AG08396 (cell line): Measurements from ENCODE around the gene GATAD2A.
"Not testable (repeated sequence)": the region's sequence is repeated elsewhere in the genome, so short reads cannot be mapped to it uniquely, and the experiment has no call there.

ENCODE experiments used
- DNase-seq: peaks from one replicate; pipeline ENCODE4 v3.0.0; 2012; ENCODE audit warnings: low spot score, mixed read lengths

Gene GATAD2A

DNA sequence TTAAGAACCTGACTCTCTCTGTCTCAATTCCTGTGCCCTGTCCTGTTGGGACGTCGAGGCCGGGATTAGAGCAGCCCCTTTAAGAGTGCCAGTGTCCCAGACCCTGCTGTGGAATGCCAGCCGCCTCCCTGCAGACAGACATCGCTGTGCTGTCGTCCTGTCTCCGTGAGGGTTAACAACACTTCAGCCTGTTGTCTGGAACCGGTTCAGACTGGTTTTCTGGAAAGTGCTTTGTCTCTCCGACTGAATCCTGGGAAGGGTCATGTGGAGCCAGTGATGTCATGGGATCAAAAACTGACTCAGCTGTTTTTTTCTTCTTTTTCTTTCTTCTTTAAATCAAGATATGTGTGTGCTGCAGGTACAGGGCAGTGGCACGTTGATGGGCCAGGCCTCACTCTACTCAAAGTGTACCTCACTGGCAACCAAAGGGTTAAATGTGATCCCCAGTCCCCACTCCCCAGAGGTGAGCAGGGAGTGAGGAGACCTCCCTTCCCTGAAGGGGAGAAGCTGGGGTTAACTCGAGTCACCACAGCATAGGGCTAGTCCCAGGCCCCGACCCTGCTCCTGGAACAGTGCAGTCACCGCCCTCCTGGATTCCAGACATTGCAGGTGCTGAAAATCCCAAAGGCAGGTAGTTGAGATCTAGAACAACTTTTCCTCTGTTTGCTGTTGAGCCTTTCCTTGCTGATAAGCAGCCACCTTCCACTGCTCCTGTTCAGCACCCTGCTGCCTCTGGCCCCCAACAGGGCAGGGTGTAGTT is 59.0 kb downstream of the GATAD2A start:
- DNase-seq = peak; percentile 72

- DNase-seq = no peak
Observed at GRCh38 chr19:19465436-19466070, 60.1 kb downstream of the GATAD2A start.

DNA sequence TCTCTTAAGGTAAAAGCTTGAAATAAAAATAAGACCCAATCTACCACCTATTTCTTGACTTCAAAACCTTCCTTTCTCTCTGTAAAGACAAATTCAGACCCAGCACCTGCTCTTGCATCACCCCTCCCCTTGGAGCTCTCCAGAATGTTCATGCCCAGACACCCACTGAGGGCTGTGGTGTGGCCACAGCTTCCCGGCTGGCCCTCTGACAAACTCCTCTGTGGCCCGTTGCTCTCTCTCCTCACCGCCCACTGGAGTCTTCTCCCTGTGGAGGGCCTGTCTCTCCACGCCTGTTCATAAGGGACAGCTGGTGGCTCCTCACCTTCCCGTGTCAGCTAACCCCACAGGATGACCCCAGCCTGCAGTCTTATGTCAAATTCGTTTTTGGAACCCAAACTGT is 60.7 kb downstream of the GATAD2A start:
- DNase-seq = no peak

GRCh38 chr19:19468424-19469050 is 63.1 kb downstream of the GATAD2A start:
- DNase-seq = no peak

GRCh38 chr19:19470579-19470978 is 65.1 kb downstream of the GATAD2A start:
- DNase-seq = no peak

DNA sequence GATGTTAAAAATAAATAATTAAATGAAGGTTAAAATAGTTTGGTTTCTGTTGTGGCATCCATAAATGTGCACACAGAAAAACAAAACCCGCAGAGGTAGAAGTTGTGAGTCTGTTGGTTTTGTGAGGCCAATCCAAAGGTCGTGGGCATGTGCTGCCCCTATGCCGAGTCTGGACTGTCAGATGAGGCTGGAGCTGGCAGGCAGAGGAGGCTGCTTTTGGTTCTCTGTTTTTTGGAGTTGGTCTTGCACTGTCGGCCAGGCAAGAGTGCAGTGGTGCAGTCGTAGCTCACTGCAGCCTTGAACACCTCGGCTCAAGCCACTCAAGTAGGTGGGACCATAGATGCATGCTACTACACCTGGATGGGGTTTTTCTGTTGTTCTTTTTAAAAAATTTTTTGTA is 66.2 kb downstream of the GATAD2A start:
- no peak for DNase-seq

DNA sequence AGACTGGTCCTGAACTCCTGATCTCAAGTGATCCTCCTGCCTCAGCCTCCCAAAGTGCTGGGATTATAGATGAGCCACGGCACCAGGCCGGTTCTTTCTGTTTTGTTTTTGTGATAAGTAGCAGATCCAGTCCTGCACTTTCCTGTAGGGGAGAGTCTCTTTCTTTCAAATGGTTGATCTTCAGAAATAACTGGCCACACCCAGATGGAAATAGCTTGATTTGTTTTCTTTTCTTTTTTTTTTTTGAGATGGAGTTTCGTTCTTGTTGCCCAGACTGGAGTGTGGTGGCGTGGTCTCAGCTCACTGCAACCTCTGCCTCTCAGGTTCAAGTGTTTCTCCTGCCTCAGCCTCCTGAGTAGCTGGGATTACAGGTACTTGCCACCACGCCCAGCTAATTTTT is 66.6 kb downstream of the GATAD2A start:
- DNase-seq = not testable (repeated sequence)

- DNase-seq = no peak
Observed at GRCh38 chr19:19475015-19475765, 69.7 kb downstream of the GATAD2A start.

DNA sequence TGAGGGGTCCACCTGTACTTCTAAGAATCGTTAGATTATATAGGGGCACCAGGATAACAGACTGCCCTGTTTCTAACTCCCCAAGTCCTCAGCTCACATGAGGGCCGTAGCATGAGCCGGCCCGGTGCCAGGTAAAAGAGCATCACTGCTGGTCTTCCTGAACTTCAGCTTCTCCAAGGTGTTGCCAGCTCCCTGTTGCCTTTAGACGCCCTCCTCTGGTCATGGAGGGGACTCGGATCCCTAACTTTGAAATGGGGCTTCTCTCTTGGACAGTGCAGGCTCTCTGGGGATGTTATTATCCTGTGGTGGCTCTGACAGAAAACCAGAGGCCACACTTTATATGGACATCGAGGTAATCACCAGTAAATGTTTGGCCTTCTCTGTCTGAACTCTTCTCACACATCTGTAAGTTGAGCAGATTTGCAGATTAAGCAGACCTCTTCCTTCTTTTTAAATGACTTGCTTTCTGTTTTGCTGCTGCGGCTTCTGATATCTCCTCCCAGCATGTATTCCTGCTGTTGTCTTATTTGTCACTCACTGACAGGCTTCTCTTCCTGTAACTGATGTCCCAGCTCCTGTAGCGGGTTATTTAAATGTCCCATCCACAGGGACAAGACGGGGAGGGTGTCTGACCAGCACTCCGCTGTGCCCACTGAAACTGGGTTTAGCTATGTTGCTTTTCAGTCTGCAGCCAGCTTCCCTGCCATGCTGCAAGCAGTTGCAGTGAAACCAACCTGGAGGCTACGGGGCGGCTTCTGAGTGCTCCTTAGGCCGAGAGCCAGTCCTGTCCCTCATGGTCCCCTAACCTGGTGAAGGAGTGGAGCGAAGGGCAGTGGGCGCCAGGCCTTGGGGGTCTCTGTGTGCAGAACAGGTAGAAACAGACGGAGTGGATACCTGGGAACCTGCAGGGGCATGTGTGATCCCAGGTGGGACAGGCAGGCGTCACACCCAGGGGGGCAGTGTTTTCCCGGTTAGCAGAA is 70.7 kb downstream of the GATAD2A start:
- DNase-seq = no peak

GRCh38 chr19:19477705-19478383 is 72.4 kb downstream of the GATAD2A start:
- DNase-seq = no peak

GRCh38 chr19:19480688-19481087 is 75.2 kb downstream of the GATAD2A start:
- no peak for DNase-seq

DNA sequence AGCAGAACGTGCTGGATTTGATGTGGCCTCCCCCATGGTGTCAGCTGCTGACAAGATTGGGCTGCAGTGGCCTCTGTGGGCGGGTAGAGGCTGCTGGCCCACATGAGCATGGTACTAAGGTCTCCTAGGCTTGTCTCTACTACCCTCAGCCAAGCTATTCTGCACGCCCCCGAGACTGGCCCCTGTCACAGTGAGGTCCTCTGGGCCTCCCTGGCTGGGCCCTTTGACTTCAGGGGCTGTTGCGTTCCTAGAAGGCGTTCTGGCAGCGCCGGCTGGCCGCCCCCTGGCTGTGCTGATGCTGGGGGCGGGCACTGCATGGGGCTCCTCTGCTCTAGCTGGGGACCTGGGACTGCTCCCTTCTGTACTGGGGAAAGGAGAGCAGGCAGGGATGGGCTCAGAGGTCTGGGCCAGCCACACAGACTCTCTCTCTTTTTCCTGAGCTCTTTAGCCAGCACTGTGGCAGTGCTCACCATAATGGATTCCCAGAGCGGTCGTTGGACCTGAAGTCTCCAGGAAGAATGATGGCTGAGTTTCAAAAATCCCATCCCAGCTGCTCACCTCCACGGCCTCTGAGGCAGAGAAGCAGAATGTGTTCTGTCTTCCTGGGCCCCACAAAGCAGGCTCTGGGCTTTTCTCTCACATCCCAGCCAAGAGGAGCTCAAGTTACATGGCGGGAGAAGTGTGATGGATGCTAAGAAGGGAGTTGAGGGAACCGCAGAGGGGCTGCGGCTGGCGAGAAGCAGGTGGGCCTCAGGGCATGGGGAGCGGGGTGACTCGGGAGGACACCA is 77.5 kb downstream of the GATAD2A start:
- no peak for DNase-seq

DNA sequence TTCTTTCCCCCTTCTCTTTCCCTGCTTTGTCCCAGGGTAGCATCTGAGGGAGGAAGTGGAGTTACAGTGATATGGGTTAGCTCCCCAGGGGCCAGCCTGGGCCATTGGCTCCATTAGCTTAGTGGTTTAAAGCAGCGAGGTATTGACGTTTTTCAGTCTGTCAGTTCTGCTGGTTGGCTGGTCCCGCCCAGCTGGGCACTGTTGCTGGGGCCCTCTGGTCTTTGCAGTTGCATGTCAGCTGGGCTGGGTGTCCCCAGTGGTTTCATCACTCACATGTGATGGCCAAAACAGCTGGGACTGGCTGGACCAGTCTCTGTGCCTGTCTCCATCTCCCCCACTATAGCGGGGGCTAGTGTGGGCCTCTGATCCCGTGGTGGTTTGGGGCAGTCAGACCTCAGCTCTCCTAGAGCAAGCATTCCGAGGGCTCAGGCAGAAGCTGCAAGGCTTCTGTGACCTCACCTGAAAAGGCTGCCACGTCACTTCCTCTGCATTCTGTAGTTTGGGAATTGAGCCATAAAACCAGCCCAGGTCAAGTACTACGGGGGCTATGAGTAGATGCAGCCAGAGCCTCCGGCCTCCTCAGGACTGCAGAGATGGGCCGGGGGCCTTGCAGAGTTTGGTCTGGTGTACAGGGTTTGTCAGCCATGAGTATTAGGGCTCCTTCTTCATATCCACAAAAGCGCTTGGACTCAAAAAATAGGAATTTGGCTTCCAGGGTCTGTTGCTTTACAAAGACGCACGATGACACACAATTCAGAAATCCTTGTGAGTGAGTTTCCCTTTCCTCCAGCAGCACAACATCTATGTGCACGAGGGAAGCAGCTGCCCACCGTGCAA is 79.9 kb downstream of the GATAD2A start:
- peak; percentile 44 for DNase-seq

GRCh38 chr19:19485998-19486290 is 80.5 kb downstream of the GATAD2A start:
- no peak for DNase-seq

GRCh38 chr19:19486343-19487076 is 81.0 kb downstream of the GATAD2A start:
- DNase-seq = no peak

DNA sequence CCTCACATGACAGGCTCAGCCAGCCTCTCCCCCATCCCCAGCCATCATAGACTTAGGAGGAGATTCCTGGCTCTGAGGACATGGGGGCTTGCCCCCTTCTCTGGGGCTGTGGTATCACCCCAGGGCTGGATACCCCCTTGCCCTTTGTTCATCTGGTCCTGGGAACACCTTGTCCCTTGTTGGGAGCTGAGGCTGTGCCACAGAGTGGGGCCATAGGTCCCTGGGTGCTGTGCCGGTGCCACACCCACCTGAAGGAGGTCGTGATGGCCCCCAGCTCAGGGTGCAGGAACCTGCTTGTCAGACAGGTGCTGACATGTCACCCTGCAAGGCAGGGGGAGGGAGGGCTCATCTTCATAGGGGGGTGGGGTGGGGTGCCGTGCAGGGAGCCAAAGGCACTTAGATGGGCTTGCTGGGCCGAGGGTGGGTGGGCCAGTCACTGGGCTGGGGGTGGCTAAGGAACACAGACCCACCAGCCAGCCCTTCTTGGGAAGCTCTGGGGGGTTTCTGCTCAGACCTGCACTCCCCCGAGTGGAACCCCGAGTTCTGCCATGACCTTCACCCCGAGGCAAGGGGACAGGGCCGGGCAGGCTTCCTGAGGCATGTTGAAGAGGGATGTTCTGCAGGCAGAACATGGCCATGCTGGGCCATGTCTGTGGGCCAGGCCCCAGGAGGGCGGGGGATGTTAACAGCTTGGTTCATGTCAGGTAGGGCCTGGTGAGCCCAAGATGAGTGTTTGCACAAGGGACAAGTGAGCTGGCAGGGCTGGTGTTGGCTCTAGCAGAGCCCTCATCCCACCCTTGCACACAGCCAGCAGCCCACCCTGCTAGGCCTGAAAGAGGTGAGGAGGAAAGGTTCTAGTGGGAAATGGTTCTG is 81.8 kb downstream of the GATAD2A start:
- no peak for DNase-seq
